Testis (tissue), 2 donors: ENCODE results near the gene PAPPA2.

Experiments used
- CTCF ChIP-seq, 3 experiments: fragments of 450-650 bp in 2 of 3; fragments of 200-600 bp in 1 of 3; sonication (generic) in 1 of 3; IDR thresholded peaks; one replicate each; pipeline ENCODE4 v1.5.1; 2016 to 2019; ENCODE audit warnings: antibody characterized with exemption in 3 of 3, mild to moderate bottlenecking in 2 of 3, moderate library complexity in 1 of 3
- POLR2A ChIP-seq: fragments of 450-650 bp; IDR thresholded peaks from one replicate; pipeline ENCODE4 v1.6.1; 2017; ENCODE audit warnings: antibody characterized with exemption, mild to moderate bottlenecking, moderate library complexity

GRCh38 chr1:176450526-176450925 is 12.4 kb upstream of the PAPPA2 start:
- TF ChIP-seq CTCF (IDR thresholded peaks at IDR 0.05): no peak
- TF ChIP-seq POLR2A: no peak
